WTC11 (cell line): ENCODE data around the gene GATB. TPM values are rescaled to one million over a fixed set of nuclear protein-coding genes. Genes with fewer than 3 reads are reported as not detected.

ENCODE experiments used
- ATAC-seq: fragments of 200-7000 bp; cut with Tn5 transposase; 2 replicates; pipeline ENCODE4 v1.10.0; 2021; ENCODE audit warnings: mild to moderate bottlenecking, moderate library complexity
- CTCF ChIA-PET: fragments of 300-600 bp; sonication (Branson Sonifier 250); formaldehyde crosslinking; loops from one replicate; lab custom pipeline; 2021; ENCODE audit warnings: antibody characterized with exemption; lab: Charles Lee
- POLR2A ChIA-PET: fragments of 350-600 bp; sonication (Branson Sonifier 250); formaldehyde crosslinking; loops from one replicate; lab custom pipeline; 2021; ENCODE audit warnings: antibody characterized with exemption; lab: Charles Lee
- DNase-seq: peaks from one replicate; pipeline ENCODE4 v3.0.0; 2021; ENCODE audit warnings: low spot score
- H3K27ac Mint-ChIP-seq: 2 replicates; pipeline ENCODE4 v1.8.0; 2021; ENCODE audit warnings: mixed read lengths
- H3K27me3 Mint-ChIP-seq: 2 replicates; pipeline ENCODE4 v1.8.0; 2021; ENCODE audit warnings: low read depth, mild to moderate bottlenecking, moderate library complexity, mixed read lengths
- H3K36me3 Mint-ChIP-seq: 2 replicates; pipeline ENCODE4 v1.8.0; 2021; ENCODE audit warnings: mixed read lengths
- H3K4me1 Mint-ChIP-seq: 2 replicates; pipeline ENCODE4 v1.8.0; 2022; ENCODE audit warnings: mixed read lengths
- H3K4me3 Mint-ChIP-seq: 2 replicates; pipeline ENCODE4 v1.8.0; 2021; ENCODE audit warnings: mild to moderate bottlenecking, moderate library complexity, mixed read lengths
- H3K9me3 Mint-ChIP-seq: 2 replicates; pipeline ENCODE4 v1.8.0; 2021; ENCODE audit warnings: mixed read lengths
- ATF1 ChIP-seq: sonication (generic); formaldehyde crosslinking; IDR thresholded peaks from 2 replicates; pipeline ENCODE4 v1.8.1; 2023; ENCODE audit warnings: mild to moderate bottlenecking, moderate library complexity, missing genetic modification reagents
- ATF6 ChIP-seq: sonication (generic); formaldehyde crosslinking; IDR thresholded peaks from 2 replicates; pipeline ENCODE4 v1.8.1; 2023; ENCODE audit warnings: mild to moderate bottlenecking, missing genetic modification reagents
- CREB1 ChIP-seq: sonication (generic); formaldehyde crosslinking; IDR thresholded peaks from 2 replicates; pipeline ENCODE4 v1.8.0; 2023; ENCODE audit warnings: mild to moderate bottlenecking, missing genetic modification reagents
- E2F1 ChIP-seq: sonication (generic); formaldehyde crosslinking; IDR thresholded peaks from 2 replicates; pipeline ENCODE4 v1.8.0; 2022; ENCODE audit warnings: mild to moderate bottlenecking, missing genetic modification reagents
- E2F5 ChIP-seq: sonication (generic); formaldehyde crosslinking; IDR thresholded peaks from 2 replicates; pipeline ENCODE4 v1.8.1; 2022; ENCODE audit warnings: mild to moderate bottlenecking, moderate library complexity, missing genetic modification reagents
- FOXP1 ChIP-seq: sonication (generic); formaldehyde crosslinking; IDR thresholded peaks from 2 replicates; pipeline ENCODE4 v1.8.0; 2022; ENCODE audit warnings: missing genetic modification reagents, mild to moderate bottlenecking, moderate library complexity, borderline replicate concordance
- GRHL2 ChIP-seq: fragments of 250-450 bp; sonication (Bioruptor Pico); IDR thresholded peaks from 2 replicates; pipeline ENCODE4 v1.8.0; 2022; ENCODE audit warnings: mild to moderate bottlenecking, moderate library complexity; ENCODE audit not compliant: insufficient replicate concordance, severe bottlenecking
- IRF1 ChIP-seq: sonication (generic); formaldehyde crosslinking; IDR thresholded peaks from 2 replicates; pipeline ENCODE4 v1.8.0; 2023; ENCODE audit warnings: missing genetic modification reagents
- JAZF1 ChIP-seq: fragments of 250-450 bp; sonication (Bioruptor Pico); IDR thresholded peaks from 2 replicates; pipeline ENCODE4 v1.9.0; 2021; ENCODE audit warnings: moderate library complexity, mild to moderate bottlenecking, inconsistent platforms
- NR1H2 ChIP-seq: sonication (generic); formaldehyde crosslinking; IDR thresholded peaks from 2 replicates; pipeline ENCODE4 v1.9.0; 2021; ENCODE audit warnings: mild to moderate bottlenecking, moderate library complexity, missing genetic modification reagents
- NR2C2 ChIP-seq: sonication (generic); formaldehyde crosslinking; IDR thresholded peaks from 2 replicates; pipeline ENCODE4 v1.8.0; 2022; ENCODE audit warnings: mild to moderate bottlenecking, missing genetic modification reagents
- SMAD4 ChIP-seq: sonication (generic); formaldehyde crosslinking; IDR thresholded peaks from 2 replicates; pipeline ENCODE4 v1.8.0; 2022; ENCODE audit warnings: mild to moderate bottlenecking, missing genetic modification reagents
- STAT6 ChIP-seq: sonication (generic); formaldehyde crosslinking; conservative IDR thresholded peaks from 2 replicates; pipeline ENCODE4 v1.8.1; 2023; ENCODE audit warnings: mild to moderate bottlenecking, low read depth, missing genetic modification reagents, moderate library complexity
- TEAD1 ChIP-seq: sonication (generic); formaldehyde crosslinking; IDR thresholded peaks from 2 replicates; pipeline ENCODE4 v1.8.0; 2022; ENCODE audit warnings: mild to moderate bottlenecking, missing genetic modification reagents
- ZBTB43 ChIP-seq: sonication (generic); formaldehyde crosslinking; IDR thresholded peaks from 2 replicates; pipeline ENCODE4 v1.8.1; 2023; ENCODE audit warnings: mild to moderate bottlenecking, missing genetic modification reagents
- ZNF317 ChIP-seq: sonication (generic); formaldehyde crosslinking; IDR thresholded peaks from 2 replicates; pipeline ENCODE4 v1.8.1; 2023; ENCODE audit warnings: low read depth, mild to moderate bottlenecking, moderate library complexity, missing genetic modification reagents, borderline replicate concordance
- ZNF532 ChIP-seq: fragments of 250-450 bp; sonication (Bioruptor Pico); IDR thresholded peaks from 2 replicates; pipeline ENCODE4 v1.9.0; 2021; ENCODE audit warnings: mild to moderate bottlenecking, borderline replicate concordance
- ZNF671 ChIP-seq: fragments of 250-450 bp; sonication (Bioruptor Pico); IDR thresholded peaks from 2 replicates; pipeline ENCODE4 v1.8.0; 2021; ENCODE audit warnings: mild to moderate bottlenecking
- total RNA-seq: library from RNA; stranded (reverse); gene quantifications from 3 replicates; pipeline ENCODE4 v1.2.3, GENCODE V29; 2021

GATB gene
- total RNA-seq, 1 experiment from 2014 or later = 22.7 TPM

- peaks cover 5% of the 10 kb centered on the region; the same call in 1 of the 2 replicates for H3K27me3 Mint-ChIP-seq
- no peaks in the 10 kb centered on the region for H3K36me3 Mint-ChIP-seq
- TF ChIP-seq ZNF532 (CRISPR knock-in tag) (no peak), STAT6 (no peak), ATF1 (no peak), NR2C2 (CRISPR knock-in tag) (no peak), E2F5 (CRISPR knock-in tag) (no peak), ZNF317 (CRISPR knock-in tag) (no peak), TEAD1 (CRISPR knock-in tag) (no peak), JAZF1 (CRISPR knock-in tag) (no peak), CREB1 (CRISPR knock-in tag) (no peak), ZNF671 (CRISPR knock-in tag) (no peak), SMAD4 (no peak)
- POLR2A ChIA-PET = no interaction called here
- DNase-seq (no peak), ATAC-seq (no peak)
- H3K27ac Mint-ChIP-seq = peak overlapping the region; percentile 99; the same call in 1 of the 2 replicates
- no peaks in the 10 kb centered on the region for H3K9me3 Mint-ChIP-seq
- CTCF ChIA-PET = interaction anchor here (0.9 to 1.0 kb wide), 2 partner anchors 35 to 286 kb away, joined by 3 read pairs; no protein-coding TSS in a partner anchor
- peaks cover 12% of the 10 kb centered on the region for H3K4me1 Mint-ChIP-seq
- H3K4me3 Mint-ChIP-seq = peak overlapping the region; percentile 100
Observed at GRCh38 chr4:151760002-151760401, 805 bp downstream of the GATB start.

GRCh38 chr4:151753056-151753455 lies 7.8 kb downstream of the GATB start:
- CTCF ChIA-PET = no interaction called here
- no peak for ATAC-seq

More at GRCh38 chr4:151753056-151753455, 7.8 kb downstream of the GATB start:
- no peak for TF ChIP-seq E2F1 (CRISPR knock-in tag)
- TF ChIP-seq FOXP1 = no peak
- TF ChIP-seq IRF1 (CRISPR knock-in tag) = no peak
- TF ChIP-seq ATF6 (CRISPR knock-in tag) = no peak
- TF ChIP-seq ZBTB43 (CRISPR knock-in tag) = no peak
- TF ChIP-seq GRHL2 = no peak
- TF ChIP-seq NR1H2 (CRISPR knock-in tag) = no peak
- Mint-ChIP-seq H3K27ac (no peak overlapping the region), H3K4me1 (no peaks in the 10 kb centered on the region), H3K36me3 (peaks cover 3% of the 10 kb centered on the region; the same call in 1 of the 2 replicates), H3K9me3 (no peaks in the 10 kb centered on the region), H3K27me3 (no peaks in the 10 kb centered on the region), H3K4me3 (no peak overlapping the region)
- DNase-seq = no peak
- POLR2A ChIA-PET = no interaction called here
